ACC112 (cell line): ENCODE results near the gene PPP2R5C.

ENCODE experiments used
- H2AFZ ChIP-seq: fragments of 200-600 bp; sonication (generic); one replicate; pipeline ENCODE4 v1.6.0; 2017; ENCODE audit warnings: antibody characterized with exemption, low read length; ENCODE audit not compliant: unreplicated experiment
- H3K27ac ChIP-seq: fragments of 200-600 bp; sonication (generic); 2 replicates; pipeline ENCODE4 v1.5.1; 2014; ENCODE audit warnings: low read depth, mild to moderate bottlenecking, antibody characterized with exemption, low read length, moderate library complexity
- H3K27me3 ChIP-seq: fragments of 200-600 bp; sonication (generic); 2 replicates; pipeline ENCODE4 v1.6.1; 2014; ENCODE audit warnings: mild to moderate bottlenecking, antibody characterized with exemption, low read length, moderate library complexity, mixed read lengths; ENCODE audit not compliant: insufficient read depth
- H3K36me3 ChIP-seq: fragments of 200-600 bp; sonication (generic); 2 replicates; pipeline ENCODE4 v1.6.1; 2016; ENCODE audit warnings: mild to moderate bottlenecking, antibody characterized with exemption, low read length, moderate library complexity, mixed read lengths; ENCODE audit not compliant: insufficient read depth
- H3K4me1 ChIP-seq: fragments of 200-600 bp; sonication (generic); one replicate; pipeline ENCODE4 v1.6.1; 2016; ENCODE audit warnings: low read length, mixed read lengths; ENCODE audit not compliant: insufficient read depth, unreplicated experiment, control insufficient read depth
- H3K4me3 ChIP-seq: fragments of 200-600 bp; sonication (generic); 2 replicates; pipeline ENCODE4 v1.5.1; 2014; ENCODE audit warnings: mild to moderate bottlenecking, low read depth, low read length
- H3K79me2 ChIP-seq: fragments of 200-600 bp; sonication (generic); one replicate; pipeline ENCODE4 v1.6.0; 2016; ENCODE audit warnings: low read length; ENCODE audit not compliant: control insufficient read depth, unreplicated experiment, insufficient read depth

Gene PPP2R5C

GRCh38 chr14:101808894-101809670 lies 47.6 kb downstream of the PPP2R5C start:
- H3K27me3 ChIP-seq, result no peaks in the 10 kb centered on the region
- peak overlapping the region; percentile 98 for H3K27ac ChIP-seq
- H3K36me3 ChIP-seq, result no peaks in the 10 kb centered on the region
- peaks cover 29% of the 10 kb centered on the region for H3K4me1 ChIP-seq
- peak overlapping the region; percentile 66 for H2AFZ ChIP-seq
- H3K79me2 ChIP-seq, result peaks cover 39% of the 10 kb centered on the region
- H3K4me3 ChIP-seq, result peak overlapping the region; percentile 94

- peak overlapping the region; percentile 94 for H3K4me3 ChIP-seq
- H3K36me3 ChIP-seq, result peaks cover 2% of the 10 kb centered on the region; the same call in 1 of the 2 replicates
- peaks cover 47% of the 10 kb centered on the region for H3K79me2 ChIP-seq
- H3K27ac ChIP-seq, result peak overlapping the region; percentile 98
- peak overlapping the region; percentile 85 for H2AFZ ChIP-seq
- peaks cover 29% of the 10 kb centered on the region for H3K4me1 ChIP-seq
- no peaks in the 10 kb centered on the region for H3K27me3 ChIP-seq
These were observed 48.4 kb downstream of the PPP2R5C start for GRCh38 chr14:101809671-101810514.

- Histone ChIP-seq H3K27ac (peak overlapping the region; percentile 98), H3K4me1 (peaks cover 29% of the 10 kb centered on the region), H3K36me3 (peaks cover 5% of the 10 kb centered on the region; the same call in 1 of the 2 replicates), H3K79me2 (peaks cover 58% of the 10 kb centered on the region), H3K4me3 (peak overlapping the region; percentile 94), H3K27me3 (no peaks in the 10 kb centered on the region), H2AFZ (no peak overlapping the region)
These were observed 49.5 kb downstream of the PPP2R5C start for GRCh38 chr14:101810897-101811621.

- Histone ChIP-seq H3K4me3 (peak overlapping the region; percentile 94), H3K4me1 (peaks cover 29% of the 10 kb centered on the region), H3K27ac (no peak overlapping the region), H2AFZ (no peak overlapping the region), H3K27me3 (no peaks in the 10 kb centered on the region), H3K79me2 (peaks cover 65% of the 10 kb centered on the region), H3K36me3 (peaks cover 5% of the 10 kb centered on the region; the same call in 1 of the 2 replicates)
These were observed 50.6 kb downstream of the PPP2R5C start for GRCh38 chr14:101812071-101812470.

GRCh38 chr14:101813171-101813759 lies 51.8 kb downstream of the PPP2R5C start:
- Histone ChIP-seq H2AFZ (no peak overlapping the region), H3K27me3 (no peaks in the 10 kb centered on the region), H3K27ac (no peak overlapping the region), H3K4me1 (peaks cover 27% of the 10 kb centered on the region), H3K79me2 (peaks cover 76% of the 10 kb centered on the region), H3K4me3 (no peak overlapping the region), H3K36me3 (peaks cover 5% of the 10 kb centered on the region; the same call in 1 of the 2 replicates)

- H3K27ac ChIP-seq, result no peak overlapping the region
- H3K79me2 ChIP-seq, result peaks cover 81% of the 10 kb centered on the region
- H3K36me3 ChIP-seq, result peaks cover 5% of the 10 kb centered on the region; the same call in 1 of the 2 replicates
- H3K27me3 ChIP-seq, result no peaks in the 10 kb centered on the region
- H2AFZ ChIP-seq, result no peak overlapping the region
- H3K4me1 ChIP-seq, result peaks cover 21% of the 10 kb centered on the region
- no peak overlapping the region for H3K4me3 ChIP-seq
These were observed 52.3 kb downstream of the PPP2R5C start for GRCh38 chr14:101813833-101814232.

- H3K27me3 ChIP-seq, result no peaks in the 10 kb centered on the region
- H3K27ac ChIP-seq, result no peak overlapping the region
- H3K36me3 ChIP-seq, result peaks cover 11% of the 10 kb centered on the region; the same call in 1 of the 2 replicates
- no peak overlapping the region for H3K4me3 ChIP-seq
- H3K79me2 ChIP-seq, result peaks cover 92% of the 10 kb centered on the region
- no peak overlapping the region for H2AFZ ChIP-seq
- peaks cover 21% of the 10 kb centered on the region for H3K4me1 ChIP-seq
These were observed 53.4 kb downstream of the PPP2R5C start for GRCh38 chr14:101814934-101815333.

- Histone ChIP-seq H3K27ac (no peak overlapping the region), H3K27me3 (no peaks in the 10 kb centered on the region), H2AFZ (no peak overlapping the region), H3K79me2 (peaks cover 91% of the 10 kb centered on the region), H3K36me3 (peaks cover 11% of the 10 kb centered on the region), H3K4me1 (peaks cover 21% of the 10 kb centered on the region), H3K4me3 (no peak overlapping the region)
These were observed 54.5 kb downstream of the PPP2R5C start for GRCh38 chr14:101815994-101816393.

GRCh38 chr14:101817501-101818001 lies 56.0 kb downstream of the PPP2R5C start:
- Histone ChIP-seq H3K4me3 (no peak overlapping the region), H3K36me3 (peaks cover 11% of the 10 kb centered on the region), H3K27ac (no peak overlapping the region), H3K27me3 (no peaks in the 10 kb centered on the region), H3K4me1 (peaks cover 14% of the 10 kb centered on the region), H2AFZ (no peak overlapping the region), H3K79me2 (peaks cover 87% of the 10 kb centered on the region)
